Measurements from ENCODE around the gene RNF10. TPM values are rescaled to one million over a fixed set of nuclear protein-coding genes. Genes with fewer than 3 reads are reported as not detected.

RNF10 gene
- polyA plus RNA-seq, 1 experiment, result 98.8 TPM

- peaks cover 10% of the 10 kb centered on the region for H3K27me3 ChIP-seq (ENCODE audit: control insufficient read depth, insufficient read depth, low read length)
- CTCF ChIA-PET, result interaction anchor here (0.6 to 1.3 kb wide), 2 partner anchors 8 to 147 kb away, joined by 3 to 5 read pairs; no protein-coding TSS in a partner anchor
- no peak overlapping the region for H3K4me3 ChIP-seq (ENCODE audit: low read depth, low read length)
- POLR2A ChIA-PET, result no interaction called here
- no peak for DNase-seq (ENCODE audit: low read depth)
- H3K36me3 ChIP-seq (ENCODE audit: control insufficient read depth, insufficient read depth, low read length), result no peaks in the 10 kb centered on the region
- TF ChIP-seq, protein P1, sequence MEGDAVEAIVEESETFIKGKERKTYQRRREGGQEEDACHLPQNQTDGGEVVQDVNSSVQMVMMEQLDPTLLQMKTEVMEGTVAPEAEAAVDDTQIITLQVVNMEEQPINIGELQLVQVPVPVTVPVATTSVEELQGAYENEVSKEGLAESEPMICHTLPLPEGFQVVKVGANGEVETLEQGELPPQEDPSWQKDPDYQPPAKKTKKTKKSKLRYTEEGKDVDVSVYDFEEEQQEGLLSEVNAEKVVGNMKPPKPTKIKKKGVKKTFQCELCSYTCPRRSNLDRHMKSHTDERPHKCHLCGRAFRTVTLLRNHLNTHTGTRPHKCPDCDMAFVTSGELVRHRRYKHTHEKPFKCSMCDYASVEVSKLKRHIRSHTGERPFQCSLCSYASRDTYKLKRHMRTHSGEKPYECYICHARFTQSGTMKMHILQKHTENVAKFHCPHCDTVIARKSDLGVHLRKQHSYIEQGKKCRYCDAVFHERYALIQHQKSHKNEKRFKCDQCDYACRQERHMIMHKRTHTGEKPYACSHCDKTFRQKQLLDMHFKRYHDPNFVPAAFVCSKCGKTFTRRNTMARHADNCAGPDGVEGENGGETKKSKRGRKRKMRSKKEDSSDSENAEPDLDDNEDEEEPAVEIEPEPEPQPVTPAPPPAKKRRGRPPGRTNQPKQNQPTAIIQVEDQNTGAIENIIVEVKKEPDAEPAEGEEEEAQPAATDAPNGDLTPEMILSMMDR (IDR thresholded peaks at IDR 0.05; ENCODE audit: insufficient read depth, low read depth, low read length), result no peak
Measured at GRCh38 chr12:120590741-120591407, 56.7 kb downstream of the RNF10 start.

- TF ChIP-seq, protein P1 (IDR thresholded peaks at IDR 0.05; ENCODE audit: insufficient read depth, low read depth, low read length), result no peak
- ChIA-PET CTCF (interaction anchor here (1.0 to 1.3 kb wide), 2 partner anchors 9 to 57 kb away, joined by 4 to 5 read pairs; no protein-coding TSS in a partner anchor), POLR2A (no interaction called here)
Measured at GRCh38 chr12:120592121-120593049, 58.2 kb downstream of the RNF10 start.

DNA sequence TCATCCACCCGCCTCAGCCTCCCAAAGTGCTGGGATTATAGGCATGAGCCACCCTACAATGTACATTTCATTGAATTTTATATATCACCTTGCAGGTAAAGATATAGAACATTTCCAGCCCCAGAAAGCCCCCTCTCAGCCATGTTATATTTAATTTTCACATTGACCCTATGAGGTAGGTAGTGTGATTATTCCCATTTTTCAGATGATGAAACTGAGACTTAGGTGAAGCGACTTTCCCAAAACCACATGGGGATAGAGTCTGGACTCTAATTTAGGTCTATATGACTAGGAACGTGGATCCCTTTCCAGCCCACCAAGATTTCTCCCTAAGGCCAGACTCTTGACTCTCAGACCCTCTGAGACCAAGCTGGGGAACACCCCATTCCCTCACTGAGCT, 62.7 kb downstream of the RNF10 start:
- ChIA-PET POLR2A (no interaction called here), CTCF (no interaction called here)

More at GRCh38 chr12:120592121-120593049, 58.2 kb downstream of the RNF10 start:
- Histone ChIP-seq H3K4me3 (ENCODE audit: low read depth, low read length) (no peak overlapping the region), H3K36me3 (ENCODE audit: control insufficient read depth, insufficient read depth, low read length) (no peaks in the 10 kb centered on the region), H3K27me3 (ENCODE audit: control insufficient read depth, insufficient read depth, low read length) (peaks cover 15% of the 10 kb centered on the region)
- DNase-seq (ENCODE audit: low read depth), result no peak

DNA sequence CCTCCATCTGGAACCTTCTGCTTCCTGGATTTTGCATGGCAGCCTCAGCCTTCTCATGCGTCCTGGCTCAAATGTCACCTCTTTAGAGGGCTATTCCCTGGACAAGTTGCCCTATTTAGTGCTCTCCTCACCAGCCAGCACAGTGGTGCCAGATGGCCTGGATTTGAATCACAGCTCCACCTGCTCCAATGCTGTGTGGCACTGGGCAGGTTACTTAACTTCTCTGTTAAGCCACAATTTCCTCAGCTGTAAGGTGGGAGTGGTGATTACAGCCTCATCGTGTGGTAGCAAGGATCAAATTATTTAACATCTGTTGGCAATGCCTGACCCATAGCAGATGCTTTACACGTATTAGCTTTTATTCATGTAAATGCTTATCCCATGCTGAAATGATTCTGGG, 63.7 kb downstream of the RNF10 start:
- Histone ChIP-seq H3K4me3 (ENCODE audit: low read depth, low read length) (no peak overlapping the region), H3K27me3 (ENCODE audit: control insufficient read depth, insufficient read depth, low read length) (peaks cover 25% of the 10 kb centered on the region), H3K36me3 (ENCODE audit: control insufficient read depth, insufficient read depth, low read length) (no peaks in the 10 kb centered on the region)
- ChIA-PET CTCF (interaction anchor here (1.0 kb wide), 1 partner anchor 15 kb away, joined by 3 read pairs; no protein-coding TSS in a partner anchor), POLR2A (no interaction called here)
- no peak for DNase-seq (ENCODE audit: low read depth)
- TF ChIP-seq, protein P1 (IDR thresholded peaks at IDR 0.05; ENCODE audit: insufficient read depth, low read depth, low read length), result no peak

More for the DNA sequence above, 62.7 kb downstream of the RNF10 start:
- TF ChIP-seq, protein P1 (IDR thresholded peaks at IDR 0.05; ENCODE audit: insufficient read depth, low read depth, low read length), result no peak
- no peaks in the 10 kb centered on the region for H3K36me3 ChIP-seq (ENCODE audit: control insufficient read depth, insufficient read depth, low read length)
- peaks cover 27% of the 10 kb centered on the region for H3K27me3 ChIP-seq (ENCODE audit: control insufficient read depth, insufficient read depth, low read length)
- DNase-seq (ENCODE audit: low read depth), result no peak
- H3K4me3 ChIP-seq (ENCODE audit: low read depth, low read length), result no peak overlapping the region
